Left colon (tissue), 2 donors: ENCODE data around the gene NDST1. TPM values are rescaled to one million over a fixed set of nuclear protein-coding genes. Genes with fewer than 3 reads are reported as not detected.

ENCODE experiments used
- ATAC-seq: fragments of 200-7000 bp; cut with Tn5 transposase; one replicate; pipeline ENCODE4 v1.9.1; 2020; ENCODE audit warnings: mild to moderate bottlenecking, moderate library complexity
- DNase-seq, 2 donors: peaks; one replicate each; pipeline ENCODE4 v3.0.0-alpha.2; 2020
- intact Hi-C, 2 donors: fragments of 100-400 bp; cut with DNase I in 1 of 2; cut with micrococcal nuclease in 1 of 2; formaldehyde crosslinking; loops; one replicate each; pipeline versions ENCODE4 v1.11.2 to v1.14.0; 2022; cut with DNase I, micrococcal nuclease
- total RNA-seq, 2 donors: library from RNA; stranded (reverse); fragmentation: NEBNext Ultra II Directional; extraction: Animal tissue kit (Norgen Biotek cat#: 25700); gene quantifications; one replicate each; pipeline ENCODE4 v1.2.1, GENCODE V29; 2021
- donor health status: DM: no; HTN: no; CAD: no.
- donor health status: DM: yes; HTN: yes; CAD: no.

The NDST1 gene
- total RNA-seq, 2 donors from 2014 or later = 63.5 to 73.9 TPM

GRCh38 chr5:150604894-150605440 is 97.0 kb downstream of the NDST1 start:
- DNase-seq = no peak
- intact Hi-C loops = no loop called here
- no peak for ATAC-seq

- no peak for ATAC-seq
- no peak for DNase-seq
- intact Hi-C loops = no loop called here
Measured at GRCh38 chr5:150605546-150605945, 97.6 kb downstream of the NDST1 start.

GRCh38 chr5:150606476-150606875 is 98.5 kb downstream of the NDST1 start:
- ATAC-seq (no peak), DNase-seq (no peak)
- intact Hi-C loops = no loop called here

- DNase-seq = no peak
- intact Hi-C loops = no loop called here
Measured at GRCh38 chr5:150607105-150607504, 99.2 kb downstream of the NDST1 start.

More at GRCh38 chr5:150607105-150607504, 99.2 kb downstream of the NDST1 start:
- ATAC-seq = no peak

Other genes starting within 250 kb of the NDST1 start
- gene CAMK2A, start 218.4 kb upstream of the NDST1 start, total RNA-seq = under 1 TPM; 0.17 to 0.21 TPM
- under 1 TPM; 0.27 to 0.64 TPM for gene ARSI, start 205.2 kb upstream of the NDST1 start, total RNA-seq
- gene TCOF1, start 150.4 kb upstream of the NDST1 start, total RNA-seq = 10 to 100 TPM; 14.6 to 21.7 TPM
- 100 to 1,000 TPM; 132 to 435 TPM for gene CD74, start 95.2 kb upstream of the NDST1 start, total RNA-seq
- gene RPS14, start 58.4 kb upstream of the NDST1 start, total RNA-seq = 1,000 to 10,000 TPM; 1,685 to 1,991 TPM
- 10 to 100 TPM; 43.6 to 73.9 TPM for gene SYNPO, start 132.5 kb downstream of the NDST1 start, total RNA-seq
- gene MYOZ3, start 153.1 kb downstream of the NDST1 start, total RNA-seq = 1 to 10 TPM in 1 of 2 donors, under 1 TPM in 1; 0.31 to 1.1 TPM
- 10 to 100 TPM; 29.3 to 39.5 TPM for gene RBM22, start 192.9 kb downstream of the NDST1 start, total RNA-seq